ENCODE results near the gene TPCN1. TPM values are rescaled to one million over a fixed set of nuclear protein-coding genes. Genes with fewer than 3 reads are reported as not detected.

The TPCN1 gene
- total and polyA plus RNA-seq, 2 experiments from 2014 or later: 14.4 to 16.2 TPM

GRCh38 chr12:113329022-113329790 is 107.9 kb downstream of the TPCN1 start:
- Mint-ChIP-seq H3K4me1 (peaks cover 4% of the 10 kb centered on the region; the same call in 2 of the 3 replicates), H3K27me3 (ENCODE audit: insufficient read depth, low read depth, poor library complexity) (peaks cover 17% of the 10 kb centered on the region), H3K9me3 (no peaks in the 10 kb centered on the region), H3K27ac (no peak overlapping the region), H3K4me3 (no peak overlapping the region), H3K36me3 (ENCODE audit: low read depth) (peaks cover 19% of the 10 kb centered on the region)
- Histone ChIP-seq H3K4me2 (no peak overlapping the region), H2AFZ (no peak overlapping the region), H3K9me2 (ENCODE audit: insufficient read depth) (no peaks in the 10 kb centered on the region), H3K4me1 (ENCODE audit: insufficient read depth) (peaks cover 2% of the 10 kb centered on the region; the same call in 1 of the 2 replicates), H3K27ac (ENCODE audit: low read depth) (no peak overlapping the region), H3K4me3 (no peak overlapping the region), H3K36me3 (ENCODE audit: insufficient read depth) (no peaks in the 10 kb centered on the region; the same call in 1 of the 2 replicates), H3K79me2 (replicated peaks; ENCODE audit: insufficient read depth) (no peaks in the 10 kb centered on the region), H3K27me3 (ENCODE audit: insufficient read depth) (peaks cover 5% of the 10 kb centered on the region), H3F3A (replicated peaks; ENCODE audit: low read depth) (no peaks in the 10 kb centered on the region), H4K20me1 (replicated peaks; ENCODE audit: insufficient read depth) (no peaks in the 10 kb centered on the region)
- ATAC-seq (no peak), DNase-seq (ENCODE audit: low spot score) (no peak)
- TF ChIP-seq POLR2AphosphoS5 (IDR thresholded peaks at IDR 0.05; ENCODE audit: low read depth) (no peak), CTCF (conservative IDR thresholded peaks at IDR 0.05; ENCODE audit: low read depth in 2 of 2) (no peak), ZNF331 (CRISPR knock-in tag; IDR thresholded peaks at IDR 0.05; ENCODE audit: low read depth) (no peak), NANOG (IDR thresholded peaks at IDR 0.05; ENCODE audit: borderline replicate concordance) (no peak), EZH2 (IDR thresholded peaks at IDR 0.05; ENCODE audit: low read depth, unreplicated experiment) (no peak), CREB1 (CRISPR knock-in tag; IDR thresholded peaks at IDR 0.05; ENCODE audit: low read depth) (no peak), EZH2phosphoT487 (IDR thresholded peaks at IDR 0.05; ENCODE audit: unreplicated experiment) (no peak), JUNB (IDR thresholded peaks at IDR 0.05; ENCODE audit: unreplicated experiment) (no peak)
- TF ChIP-seq, protein P1, sequence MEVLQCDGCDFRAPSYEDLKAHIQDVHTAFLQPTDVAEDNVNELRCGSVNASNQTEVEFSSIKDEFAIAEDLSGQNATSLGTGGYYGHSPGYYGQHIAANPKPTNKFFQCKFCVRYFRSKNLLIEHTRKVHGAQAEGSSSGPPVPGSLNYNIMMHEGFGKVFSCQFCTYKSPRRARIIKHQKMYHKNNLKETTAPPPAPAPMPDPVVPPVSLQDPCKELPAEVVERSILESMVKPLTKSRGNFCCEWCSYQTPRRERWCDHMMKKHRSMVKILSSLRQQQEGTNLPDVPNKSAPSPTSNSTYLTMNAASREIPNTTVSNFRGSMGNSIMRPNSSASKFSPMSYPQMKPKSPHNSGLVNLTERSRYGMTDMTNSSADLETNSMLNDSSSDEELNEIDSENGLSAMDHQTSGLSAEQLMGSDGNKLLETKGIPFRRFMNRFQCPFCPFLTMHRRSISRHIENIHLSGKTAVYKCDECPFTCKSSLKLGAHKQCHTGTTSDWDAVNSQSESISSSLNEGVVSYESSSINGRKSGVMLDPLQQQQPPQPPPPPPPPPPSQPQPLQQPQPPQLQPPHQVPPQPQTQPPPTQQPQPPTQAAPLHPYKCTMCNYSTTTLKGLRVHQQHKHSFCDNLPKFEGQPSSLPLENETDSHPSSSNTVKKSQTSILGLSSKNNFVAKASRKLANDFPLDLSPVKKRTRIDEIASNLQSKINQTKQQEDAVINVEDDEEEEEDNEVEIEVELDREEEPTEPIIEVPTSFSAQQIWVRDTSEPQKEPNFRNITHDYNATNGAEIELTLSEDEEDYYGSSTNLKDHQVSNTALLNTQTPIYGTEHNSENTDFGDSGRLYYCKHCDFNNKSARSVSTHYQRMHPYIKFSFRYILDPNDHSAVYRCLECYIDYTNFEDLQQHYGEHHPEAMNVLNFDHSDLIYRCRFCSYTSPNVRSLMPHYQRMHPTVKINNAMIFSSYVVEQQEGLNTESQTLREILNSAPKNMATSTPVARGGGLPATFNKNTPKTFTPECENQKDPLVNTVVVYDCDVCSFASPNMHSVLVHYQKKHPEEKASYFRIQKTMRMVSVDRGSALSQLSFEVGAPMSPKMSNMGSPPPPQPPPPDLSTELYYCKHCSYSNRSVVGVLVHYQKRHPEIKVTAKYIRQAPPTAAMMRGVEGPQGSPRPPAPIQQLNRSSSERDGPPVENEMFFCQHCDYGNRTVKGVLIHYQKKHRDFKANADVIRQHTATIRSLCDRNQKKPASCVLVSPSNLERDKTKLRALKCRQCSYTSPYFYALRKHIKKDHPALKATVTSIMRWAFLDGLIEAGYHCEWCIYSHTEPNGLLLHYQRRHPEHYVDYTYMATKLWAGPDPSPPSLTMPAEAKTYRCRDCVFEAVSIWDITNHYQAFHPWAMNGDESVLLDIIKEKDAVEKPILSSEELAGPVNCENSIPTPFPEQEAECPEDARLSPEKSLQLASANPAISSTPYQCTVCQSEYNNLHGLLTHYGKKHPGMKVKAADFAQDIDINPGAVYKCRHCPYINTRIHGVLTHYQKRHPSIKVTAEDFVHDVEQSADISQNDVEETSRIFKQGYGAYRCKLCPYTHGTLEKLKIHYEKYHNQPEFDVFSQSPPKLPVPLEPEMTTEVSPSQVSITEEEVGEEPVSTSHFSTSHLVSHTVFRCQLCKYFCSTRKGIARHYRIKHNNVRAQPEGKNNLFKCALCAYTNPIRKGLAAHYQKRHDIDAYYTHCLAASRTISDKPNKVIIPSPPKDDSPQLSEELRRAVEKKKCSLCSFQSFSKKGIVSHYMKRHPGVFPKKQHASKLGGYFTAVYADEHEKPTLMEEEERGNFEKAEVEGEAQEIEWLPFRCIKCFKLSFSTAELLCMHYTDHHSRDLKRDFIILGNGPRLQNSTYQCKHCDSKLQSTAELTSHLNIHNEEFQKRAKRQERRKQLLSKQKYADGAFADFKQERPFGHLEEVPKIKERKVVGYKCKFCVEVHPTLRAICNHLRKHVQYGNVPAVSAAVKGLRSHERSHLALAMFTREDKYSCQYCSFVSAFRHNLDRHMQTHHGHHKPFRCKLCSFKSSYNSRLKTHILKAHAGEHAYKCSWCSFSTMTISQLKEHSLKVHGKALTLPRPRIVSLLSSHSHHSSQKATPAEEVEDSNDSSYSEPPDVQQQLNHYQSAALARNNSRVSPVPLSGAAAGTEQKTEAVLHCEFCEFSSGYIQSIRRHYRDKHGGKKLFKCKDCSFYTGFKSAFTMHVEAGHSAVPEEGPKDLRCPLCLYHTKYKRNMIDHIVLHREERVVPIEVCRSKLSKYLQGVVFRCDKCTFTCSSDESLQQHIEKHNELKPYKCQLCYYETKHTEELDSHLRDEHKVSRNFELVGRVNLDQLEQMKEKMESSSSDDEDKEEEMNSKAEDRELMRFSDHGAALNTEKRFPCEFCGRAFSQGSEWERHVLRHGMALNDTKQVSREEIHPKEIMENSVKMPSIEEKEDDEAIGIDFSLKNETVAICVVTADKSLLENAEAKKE (CRISPR knock-in tag; IDR thresholded peaks at IDR 0.05): no peak
